NB4 (cell line): ENCODE measurements around the gene PLA2G4F.

Experiments used
- DNase-seq: peaks from one replicate; pipeline ENCODE4 v3.0.0; 2010; ENCODE audit warnings: low read depth
- H3K4me3 ChIP-seq: one replicate; pipeline ENCODE4 v1.5.1; 2011; ENCODE audit warnings: mild to moderate bottlenecking, low read depth, low read length, moderate library complexity
- CTCF ChIP-seq: IDR thresholded peaks from one replicate; pipeline ENCODE4 v1.5.1; 2012; ENCODE audit warnings: low read depth, low read length
- MAX ChIP-seq: IDR thresholded peaks from 2 replicates; pipeline ENCODE4 v1.6.1; 2011; ENCODE audit warnings: low read depth, low read length
- MYC ChIP-seq: IDR thresholded peaks from 2 replicates; pipeline ENCODE4 v1.6.1; 2011; ENCODE audit warnings: low read depth, low read length
- POLR2A ChIP-seq: IDR thresholded peaks from 2 replicates; pipeline ENCODE4 v1.6.1; 2011; ENCODE audit warnings: mild to moderate bottlenecking; ENCODE audit not compliant: insufficient read length; ENCODE audit errors: extremely low read depth

PLA2G4F gene

GRCh38 chr15:42130246-42130986 is 26.0 kb downstream of the PLA2G4F start:
- no peak for DNase-seq
- H3K4me3 ChIP-seq = no peak overlapping the region
- TF ChIP-seq MAX (no peak), CTCF (no peak), MYC (no peak), POLR2A (no peak)

GRCh38 chr15:42129364-42129763 is 27.1 kb downstream of the PLA2G4F start:
- TF ChIP-seq CTCF (no peak), POLR2A (no peak), MAX (no peak), MYC (no peak)
- H3K4me3 ChIP-seq = no peak overlapping the region
- DNase-seq = no peak

- DNase-seq = no peak
- H3K4me3 ChIP-seq = no peak overlapping the region
- TF ChIP-seq POLR2A = no peak
- no peak for TF ChIP-seq MYC
These were observed 28.0 kb downstream of the PLA2G4F start for GRCh38 chr15:42128476-42128875.

GRCh38 chr15:42123546-42123945 is 32.9 kb downstream of the PLA2G4F start:
- H3K4me3 ChIP-seq = no peak overlapping the region
- no peak for DNase-seq
- TF ChIP-seq MYC (no peak), CTCF (no peak), POLR2A (no peak), MAX (no peak)

GRCh38 chr15:42121682-42122081 is 34.8 kb downstream of the PLA2G4F start:
- peak; percentile 66 for DNase-seq
- no peak overlapping the region for H3K4me3 ChIP-seq
- TF ChIP-seq MYC (no peak), CTCF (no peak), MAX (no peak), POLR2A (no peak)

- TF ChIP-seq POLR2A (no peak), MYC (peak; percentile 73), MAX (peak; percentile 52; the same call in 1 of the 2 replicates)
- no peak overlapping the region for H3K4me3 ChIP-seq
- DNase-seq = peak; percentile 90
These were observed 35.4 kb downstream of the PLA2G4F start for GRCh38 chr15:42121021-42121420.

- TF ChIP-seq MAX = no peak
- no peak for TF ChIP-seq CTCF
- TF ChIP-seq POLR2A = no peak
- no peak for TF ChIP-seq MYC
- DNase-seq = no peak
- no peak overlapping the region for H3K4me3 ChIP-seq
These were observed 36.2 kb downstream of the PLA2G4F start for GRCh38 chr15:42120285-42120684.
